Testis (tissue), 3 donors: Measurements from ENCODE around the gene RPS18. TPM values are rescaled to one million over a fixed set of nuclear protein-coding genes. Genes with fewer than 3 reads are reported as not detected.

Source experiments
- DNase-seq: peaks from one replicate; pipeline ENCODE4 v3.0.0-alpha.2; 2019
- H3K27ac ChIP-seq, 2 donors: fragments of 200-600 bp; sonication (generic); one replicate each; pipeline ENCODE4 v1.5.1; 2019
- H3K27me3 ChIP-seq: fragments of 200-600 bp; sonication (generic); one replicate; pipeline ENCODE4 v1.5.1; 2019
- H3K36me3 ChIP-seq: fragments of 200-600 bp; sonication (generic); one replicate; pipeline ENCODE4 v1.5.1; 2017; ENCODE audit warnings: low read depth; ENCODE audit errors: missing control alignments
- H3K4me1 ChIP-seq: fragments of 200-600 bp; sonication (generic); one replicate; pipeline ENCODE4 v1.5.1; 2019
- H3K4me3 ChIP-seq, 2 donors: fragments of 200-600 bp; sonication (generic); one replicate each; pipeline ENCODE4 v1.5.1; 2017 to 2019
- H3K9me3 ChIP-seq: fragments of 200-600 bp; sonication (generic); one replicate; pipeline ENCODE4 v1.5.1; 2017
- POLR2A ChIP-seq: fragments of 450-650 bp; IDR thresholded peaks from one replicate; pipeline ENCODE4 v1.6.1; 2017; ENCODE audit warnings: antibody characterized with exemption, mild to moderate bottlenecking, moderate library complexity
- WGBS, 2 donors: methylation state at CpG; one replicate each; pipeline ENCODE4 v1.1.5; 2018; 5-methylcytosine and 5-hydroxymethylcytosine counted together
- intact Hi-C: fragments of 100-400 bp; cut with DNase I; formaldehyde crosslinking; loops from one replicate; pipeline ENCODE4 v1.15.1; 2023; ENCODE audit warnings: low total_unique reads
- polyA plus RNA-seq: library from polyadenylated mRNA; stranded (reverse); fragments of 350-450 nt; fragmentation: Illumina TruSeq; extraction: RNeasy Lipid Tissue Mini Kit (QIAGEN cat#74804); gene quantifications from one replicate; pipeline ENCODE4 v1.2.3, GENCODE V29; 2014; ENCODE audit warnings: low read depth, low replicate concordance; ENCODE audit not compliant: insufficient read depth
- total RNA-seq, 2 donors: library from RNA; depleted of rRNA; stranded (reverse); fragments of >200 nt; gene quantifications; one replicate each; pipeline ENCODE4 v1.2.3, GENCODE V29; 2016
- TF ChIP-seq, protein P1 (sequence below), 3 experiments: fragments of 450-650 bp in 2 of 3; fragments of 200-600 bp in 1 of 3; sonication (generic) in 1 of 3; IDR thresholded peaks; one replicate each; pipeline ENCODE4 v1.5.1; 2016 to 2019; ENCODE audit warnings: antibody characterized with exemption in 3 of 3, mild to moderate bottlenecking in 2 of 3, moderate library complexity in 1 of 3

The RPS18 gene
- total and polyA plus RNA-seq, 3 donors from 2014 or later = 685 to 2,185 (median 1,953) TPM

DNA sequence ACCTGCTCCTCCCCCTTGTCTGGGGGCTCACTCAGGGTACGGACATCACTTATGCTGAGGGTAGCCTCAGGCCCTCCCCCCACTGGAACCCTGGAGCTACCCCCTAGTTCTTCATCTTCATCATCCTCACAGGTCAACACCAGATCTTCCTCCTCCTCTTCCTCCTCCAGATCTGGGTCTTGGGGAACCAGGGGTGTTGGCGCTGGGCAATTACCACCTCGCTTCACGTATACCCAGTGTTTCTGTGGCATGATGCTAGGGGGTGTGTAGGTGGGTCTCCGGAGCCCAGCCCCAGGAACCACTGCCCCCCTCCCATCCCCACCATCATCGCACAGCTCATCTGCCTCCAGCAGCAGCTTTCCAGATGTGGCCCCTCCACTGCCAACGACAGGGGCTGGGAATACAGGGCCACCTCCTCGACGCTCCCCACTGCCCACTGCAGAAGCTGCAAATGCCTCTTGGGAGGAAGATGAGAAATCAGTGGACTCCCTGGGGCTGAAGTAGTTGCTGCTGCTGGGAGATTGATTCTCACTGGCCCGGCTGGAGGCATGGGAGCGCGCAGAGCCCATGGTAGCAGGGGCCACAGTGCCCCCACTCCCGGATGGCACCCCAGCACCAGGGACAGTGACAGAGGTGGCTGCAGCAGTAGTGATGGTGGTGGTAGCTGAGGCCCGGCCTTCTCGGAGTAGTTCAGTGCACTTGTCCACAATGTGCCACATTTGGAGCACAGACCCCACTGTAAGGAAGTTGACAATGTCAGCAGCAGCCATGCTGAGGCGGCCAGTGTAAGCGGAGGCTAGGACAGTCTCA is 44.1 kb downstream of the RPS18 start:
- Histone ChIP-seq H3K27me3 (no peaks in the 10 kb centered on the region), H3K4me1 (peaks cover 49% of the 10 kb centered on the region), H3K27ac (peak overlapping the region in 1 of 2 donors; percentile 97), H3K4me3 (no peak overlapping the region), H3K9me3 (no peaks in the 10 kb centered on the region), H3K36me3 (no peaks in the 10 kb centered on the region)
- WGBS, 2 donors = 61 to 69% methylated on average over 10 to 17 of the region's 17 CpGs
- TF ChIP-seq, protein P1, sequence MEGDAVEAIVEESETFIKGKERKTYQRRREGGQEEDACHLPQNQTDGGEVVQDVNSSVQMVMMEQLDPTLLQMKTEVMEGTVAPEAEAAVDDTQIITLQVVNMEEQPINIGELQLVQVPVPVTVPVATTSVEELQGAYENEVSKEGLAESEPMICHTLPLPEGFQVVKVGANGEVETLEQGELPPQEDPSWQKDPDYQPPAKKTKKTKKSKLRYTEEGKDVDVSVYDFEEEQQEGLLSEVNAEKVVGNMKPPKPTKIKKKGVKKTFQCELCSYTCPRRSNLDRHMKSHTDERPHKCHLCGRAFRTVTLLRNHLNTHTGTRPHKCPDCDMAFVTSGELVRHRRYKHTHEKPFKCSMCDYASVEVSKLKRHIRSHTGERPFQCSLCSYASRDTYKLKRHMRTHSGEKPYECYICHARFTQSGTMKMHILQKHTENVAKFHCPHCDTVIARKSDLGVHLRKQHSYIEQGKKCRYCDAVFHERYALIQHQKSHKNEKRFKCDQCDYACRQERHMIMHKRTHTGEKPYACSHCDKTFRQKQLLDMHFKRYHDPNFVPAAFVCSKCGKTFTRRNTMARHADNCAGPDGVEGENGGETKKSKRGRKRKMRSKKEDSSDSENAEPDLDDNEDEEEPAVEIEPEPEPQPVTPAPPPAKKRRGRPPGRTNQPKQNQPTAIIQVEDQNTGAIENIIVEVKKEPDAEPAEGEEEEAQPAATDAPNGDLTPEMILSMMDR (IDR thresholded peaks at IDR 0.05) = no peak
- intact Hi-C loops = loop anchor here (10.0 kb wide), 2 partner anchors 99 to 111 kb away; partner anchors contain the start of genes CUTA, HSD17B8, PHF1 and RING1
- DNase-seq = no peak

- H3K36me3 ChIP-seq = no peaks in the 10 kb centered on the region
- H3K4me3 ChIP-seq = peak overlapping the region; percentile 50 to 52
- 42 to 56% methylated on average over 11 to 19 of the region's 19 CpGs for WGBS, 2 donors
- no peaks in the 10 kb centered on the region for H3K27me3 ChIP-seq
- no peaks in the 10 kb centered on the region for H3K9me3 ChIP-seq
- intact Hi-C loops = loop anchor here (10.0 kb wide), 2 partner anchors 98 to 112 kb away; partner anchors contain the start of genes CUTA, HSD17B8, PHF1 and RING1
- peak overlapping the region; percentile 82 to 89 for H3K27ac ChIP-seq
- peaks cover 49% of the 10 kb centered on the region for H3K4me1 ChIP-seq
- DNase-seq = no peak
- no peak for TF ChIP-seq POLR2A
- TF ChIP-seq, protein P1 (IDR thresholded peaks at IDR 0.05) = no peak
Observed at GRCh38 chr6:33316603-33317418, 44.9 kb downstream of the RPS18 start.

DNA sequence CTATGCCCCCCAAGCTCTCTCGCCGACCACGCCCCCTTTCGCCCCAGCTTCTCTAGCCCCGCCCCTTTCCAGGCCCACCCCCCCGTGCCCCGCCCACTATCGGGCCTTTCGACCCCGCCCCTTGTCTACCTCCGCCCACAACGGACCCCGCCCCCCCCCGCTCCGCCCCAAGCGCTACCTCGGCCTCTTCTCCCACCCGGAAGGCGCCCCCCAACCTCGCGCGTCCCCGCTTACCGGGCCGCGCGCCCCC is 45.5 kb downstream of the RPS18 start:
- TF ChIP-seq, protein P1 (IDR thresholded peaks at IDR 0.05) = no peak
- TF ChIP-seq POLR2A = no peak
- Histone ChIP-seq H3K4me3 (peak overlapping the region; percentile 50 to 52), H3K36me3 (no peaks in the 10 kb centered on the region), H3K9me3 (no peaks in the 10 kb centered on the region), H3K27ac (peak overlapping the region; percentile 82 to 89), H3K27me3 (no peaks in the 10 kb centered on the region), H3K4me1 (peaks cover 47% of the 10 kb centered on the region)
- intact Hi-C loops = loop anchor here (10.0 kb wide), 2 partner anchors 97 to 113 kb away; partner anchors contain the start of genes CUTA, HSD17B8, PHF1 and RING1
- peak; percentile 71 for DNase-seq
- WGBS, 2 donors = 0 to 2% methylated on average over 11 to 22 of the region's 27 CpGs

- Histone ChIP-seq H3K27me3 (no peaks in the 10 kb centered on the region), H3K4me3 (peak within 1 kb of the TSS; percentile 50 to 52), H3K4me1 (peaks cover 45% of the 10 kb centered on the region), H3K36me3 (no peaks in the 10 kb centered on the region), H3K27ac (peak within 1 kb of the TSS; percentile 82 to 89), H3K9me3 (no peaks in the 10 kb centered on the region)
- 1% methylated on average over 30 of the region's 44 CpGs for WGBS, 2 donors
- intact Hi-C loops = loop anchor here (10.0 kb wide), 2 partner anchors 97 to 113 kb away; partner anchors contain the start of genes CUTA, HSD17B8, PHF1 and RING1
- peak; percentile 100 for DNase-seq
- TF ChIP-seq, protein P1 (IDR thresholded peaks at IDR 0.05) = peak in 2 of 3 experiments; percentile 19 to 35
- TF ChIP-seq POLR2A = no peak
Observed at GRCh38 chr6:33317669-33318425, 46.0 kb downstream of the RPS18 start, which contains the start of gene ZBTB22. TSS of gene ZBTB22 (minus strand) at chr6:33317744. CDS start at chr6:33316916, 828 bp downstream.
